ENCODE results near the gene SLX9. TPM values are rescaled to one million over a fixed set of nuclear protein-coding genes. Genes with fewer than 3 reads are reported as not detected.

SLX9 gene
- total RNA-seq, 6 experiments from 2014 or later: 15.0 to 27.9 (median 17.1) TPM

- Histone ChIP-seq H3K36me3 (no peaks in the 10 kb centered on the region), H3K27ac (no peak overlapping the region), H3K4me1 (peaks cover 0 to 17% (median 4%) of the 10 kb centered on the region in 4 donors), H3K27me3 (no peaks in the 10 kb centered on the region), H3K9me3 (no peaks in the 10 kb centered on the region), H3K4me3 (no peak overlapping the region)
- ATAC-seq (no peak), DNase-seq (no peak)
- TF ChIP-seq POLR2A (IDR thresholded peaks at IDR 0.05) (no peak), CTCF (IDR thresholded peaks at IDR 0.05) (no peak)
- intact Hi-C loops (cut with DNase I): no loop called here
- 88% methylated on average over 12 of the region's 35 CpGs for WGBS (ENCODE audit: insufficient coverage, low coverage, low lambda C conversion rate, missing lambda C conversion rate)
These were observed 16.7 kb downstream of the SLX9 start for GRCh38 chr21:44956356-44957046.

- H3K36me3 ChIP-seq: no peaks in the 10 kb centered on the region
- H3K27me3 ChIP-seq: no peaks in the 10 kb centered on the region
- no peak overlapping the region for H3K27ac ChIP-seq
- TF ChIP-seq POLR2A (IDR thresholded peaks at IDR 0.05) (no peak), CTCF (IDR thresholded peaks at IDR 0.05) (no peak)
- H3K9me3 ChIP-seq: no peaks in the 10 kb centered on the region
- ATAC-seq (no peak), DNase-seq (peak in 1 of 3 donors; percentile 47)
- peaks cover 0 to 17% (median 4%) of the 10 kb centered on the region in 4 donors for H3K4me1 ChIP-seq
- intact Hi-C loops (cut with DNase I): no loop called here
- 80% methylated on average over 1 of the region's 22 CpGs for WGBS (ENCODE audit: insufficient coverage, low coverage, low lambda C conversion rate, missing lambda C conversion rate)
- no peak overlapping the region for H3K4me3 ChIP-seq
These were observed 17.4 kb downstream of the SLX9 start for GRCh38 chr21:44957047-44957831.

GRCh38 chr21:44957901-44958451 is 18.1 kb downstream of the SLX9 start:
- intact Hi-C loops (cut with DNase I): no loop called here
- no peak for ATAC-seq

More at GRCh38 chr21:44957901-44958451, 18.1 kb downstream of the SLX9 start:
- Histone ChIP-seq H3K4me1 (peaks cover 0 to 17% (median 4%) of the 10 kb centered on the region in 4 donors), H3K4me3 (no peak overlapping the region), H3K27me3 (no peaks in the 10 kb centered on the region), H3K36me3 (no peaks in the 10 kb centered on the region), H3K27ac (peak overlapping the region in 2 of 3 donors; percentile 59 to 60), H3K9me3 (no peaks in the 10 kb centered on the region)
- DNase-seq: peak in 1 of 3 donors; percentile 56
- WGBS (ENCODE audit: insufficient coverage, low coverage, low lambda C conversion rate, missing lambda C conversion rate): 95% methylated on average over 4 of the region's 26 CpGs
- TF ChIP-seq POLR2A (IDR thresholded peaks at IDR 0.05) (no peak), CTCF (IDR thresholded peaks at IDR 0.05) (no peak)

Data from right lobe of liver (tissue), 6 donors.